H1 (cell line): ENCODE measurements around the gene BOLA2B.

Source experiments
- CBX5 ChIP-seq: fragments of 300-800, 300-1000 bp; sonication (generic); IDR thresholded peaks from 2 replicates; pipeline ENCODE4 v1.7.1; 2016; ENCODE audit warnings: antibody characterized with exemption, low read length, low read depth
- EZH2 ChIP-seq: fragments of 200-600 bp; sonication (generic); IDR thresholded peaks from 2 replicates; pipeline ENCODE4 v1.7.1; 2012; ENCODE audit warnings: low read depth, mild to moderate bottlenecking, moderate library complexity, low read length, inconsistent platforms; ENCODE audit not compliant: severe bottlenecking
- KDM1A ChIP-seq: fragments of 200-600, 300-600 bp; sonication (generic); IDR thresholded peaks from 2 replicates; pipeline ENCODE4 v1.7.1; 2016; ENCODE audit warnings: mild to moderate bottlenecking, low read length, borderline replicate concordance
- POLR2A ChIP-seq, 2 experiments: IDR thresholded peaks; 1 replicate in 1 of 2; 2 replicates in 1 of 2; pipeline ENCODE4 v1.6.1; 2011; ENCODE audit warnings: low read depth in 2 of 2, low read length in 2 of 2, mild to moderate bottlenecking in 2 of 2; ENCODE audit errors: control extremely low read depth in 1 of 2
- POU5F1 ChIP-seq: IDR thresholded peaks from 2 replicates; pipeline ENCODE4 v1.6.1; 2011; ENCODE audit warnings: low read depth, mild to moderate bottlenecking, low read length, moderate library complexity
- RFX5 ChIP-seq: IDR thresholded peaks from 2 replicates; pipeline ENCODE4 v1.6.1; 2011; ENCODE audit warnings: low read depth, low read length, improper control_type of control experiment, borderline replicate concordance
- RXRA ChIP-seq: IDR thresholded peaks from 2 replicates; pipeline ENCODE4 v1.6.1; 2011; ENCODE audit warnings: low read depth, mild to moderate bottlenecking, low read length, moderate library complexity; ENCODE audit not compliant: insufficient read depth
- SUZ12 ChIP-seq: fragments of 200-600 bp; sonication (generic); IDR thresholded peaks from 2 replicates; pipeline ENCODE4 v1.6.1; 2012; ENCODE audit warnings: mild to moderate bottlenecking, inconsistent platforms, low read length, moderate library complexity, mixed read lengths
- ZNF274 ChIP-seq: IDR thresholded peaks from 2 replicates; pipeline ENCODE4 v1.7.0; 2012; ENCODE audit warnings: low read length, borderline replicate concordance; ENCODE audit errors: extremely low read depth
- TF ChIP-seq, protein P1 (sequence below), 3 experiments: IDR thresholded peaks; 1 replicate in 2 of 3; 2 replicates in 1 of 3; pipeline versions ENCODE4 v1.5.1 to v1.6.1; 2011; ENCODE audit warnings: low read length in 3 of 3, mild to moderate bottlenecking in 3 of 3, inconsistent platforms in 2 of 3, low read depth in 1 of 3, moderate library complexity in 1 of 3; ENCODE audit not compliant: insufficient read depth in 1 of 3; ENCODE audit errors: control extremely low read depth in 1 of 3
- TF ChIP-seq, protein P2 (sequence below): IDR thresholded peaks from 2 replicates; pipeline ENCODE4 v1.6.1; 2011; ENCODE audit warnings: low read depth, mild to moderate bottlenecking, low read length; ENCODE audit not compliant: insufficient read depth
- TF ChIP-seq, protein P3 (sequence below): IDR thresholded peaks from 2 replicates; pipeline ENCODE4 v1.6.1; 2012; ENCODE audit warnings: inconsistent platforms

DNA sequence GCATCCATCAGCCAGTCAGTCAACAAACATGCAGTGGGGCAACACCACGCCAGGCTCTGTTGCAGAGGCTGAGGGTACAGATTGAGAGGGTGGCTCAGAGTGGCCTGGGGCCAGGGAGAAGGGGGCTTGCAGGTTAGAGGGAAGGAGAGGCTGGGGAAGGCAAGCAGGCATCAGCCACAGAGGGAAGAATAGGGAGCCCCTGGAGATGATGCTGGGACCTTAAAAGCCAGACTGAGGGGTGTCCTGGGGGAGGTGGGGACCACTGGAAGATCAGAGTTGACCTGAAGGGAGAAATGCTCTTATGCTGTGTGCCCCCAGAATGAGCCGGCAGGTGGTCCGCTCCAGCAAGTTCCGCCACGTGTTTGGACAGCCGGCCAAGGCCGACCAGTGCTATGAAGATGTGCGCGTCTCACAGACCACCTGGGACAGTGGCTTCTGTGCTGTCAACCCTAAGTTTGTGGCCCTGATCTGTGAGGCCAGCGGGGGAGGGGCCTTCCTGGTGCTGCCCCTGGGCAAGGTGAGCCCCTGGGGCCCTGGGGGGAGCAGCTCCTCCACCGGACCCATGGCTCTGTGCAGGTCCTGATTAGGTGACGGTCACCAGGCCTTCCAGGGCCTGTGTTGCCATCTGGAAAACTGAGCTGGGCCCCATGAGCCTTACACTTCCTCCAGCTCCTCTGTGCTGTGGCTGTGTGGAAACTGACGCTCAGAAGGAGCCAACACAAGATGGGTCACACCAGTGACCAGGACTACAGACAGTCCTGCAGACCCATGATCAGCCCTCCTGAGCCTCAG lies 8.4 kb downstream of the BOLA2B start:
- TF ChIP-seq, protein P1, sequence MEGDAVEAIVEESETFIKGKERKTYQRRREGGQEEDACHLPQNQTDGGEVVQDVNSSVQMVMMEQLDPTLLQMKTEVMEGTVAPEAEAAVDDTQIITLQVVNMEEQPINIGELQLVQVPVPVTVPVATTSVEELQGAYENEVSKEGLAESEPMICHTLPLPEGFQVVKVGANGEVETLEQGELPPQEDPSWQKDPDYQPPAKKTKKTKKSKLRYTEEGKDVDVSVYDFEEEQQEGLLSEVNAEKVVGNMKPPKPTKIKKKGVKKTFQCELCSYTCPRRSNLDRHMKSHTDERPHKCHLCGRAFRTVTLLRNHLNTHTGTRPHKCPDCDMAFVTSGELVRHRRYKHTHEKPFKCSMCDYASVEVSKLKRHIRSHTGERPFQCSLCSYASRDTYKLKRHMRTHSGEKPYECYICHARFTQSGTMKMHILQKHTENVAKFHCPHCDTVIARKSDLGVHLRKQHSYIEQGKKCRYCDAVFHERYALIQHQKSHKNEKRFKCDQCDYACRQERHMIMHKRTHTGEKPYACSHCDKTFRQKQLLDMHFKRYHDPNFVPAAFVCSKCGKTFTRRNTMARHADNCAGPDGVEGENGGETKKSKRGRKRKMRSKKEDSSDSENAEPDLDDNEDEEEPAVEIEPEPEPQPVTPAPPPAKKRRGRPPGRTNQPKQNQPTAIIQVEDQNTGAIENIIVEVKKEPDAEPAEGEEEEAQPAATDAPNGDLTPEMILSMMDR (IDR thresholded peaks at IDR 0.05; ENCODE audit: control extremely low read depth in 1 of 3, insufficient read depth in 1 of 3, low read depth in 1 of 3, low read length in 3 of 3): no peak
- TF ChIP-seq RXRA (no peak), CBX5 (no peak), ZNF274 (no peak), POLR2A (IDR thresholded peaks at IDR 0.05; ENCODE audit: control extremely low read depth in 1 of 2, low read depth in 2 of 2, low read length in 2 of 2) (no peak), EZH2 (no peak), POU5F1 (no peak), RFX5 (no peak), SUZ12 (no peak), KDM1A (no peak)
- TF ChIP-seq, protein P2, sequence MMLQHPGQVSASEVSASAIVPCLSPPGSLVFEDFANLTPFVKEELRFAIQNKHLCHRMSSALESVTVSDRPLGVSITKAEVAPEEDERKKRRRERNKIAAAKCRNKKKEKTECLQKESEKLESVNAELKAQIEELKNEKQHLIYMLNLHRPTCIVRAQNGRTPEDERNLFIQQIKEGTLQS: no peak
- TF ChIP-seq, protein P3, sequence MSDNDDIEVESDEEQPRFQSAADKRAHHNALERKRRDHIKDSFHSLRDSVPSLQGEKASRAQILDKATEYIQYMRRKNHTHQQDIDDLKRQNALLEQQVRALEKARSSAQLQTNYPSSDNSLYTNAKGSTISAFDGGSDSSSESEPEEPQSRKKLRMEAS: no peak
